Transverse colon (tissue), 4 donors: ENCODE results near the gene PAX7. TPM values are rescaled to one million over a fixed set of nuclear protein-coding genes. Genes with fewer than 3 reads are reported as not detected.
A peak's percentile ranks its signal among the peaks of the same experiment; 100 is the strongest.

Experiments
- DNase-seq: peaks from one replicate; pipeline ENCODE4 v3.0.0-alpha.2; 2019
- H3K27ac ChIP-seq, 4 donors: fragments of 200-600 bp; sonication (generic); 2 replicates each; pipeline ENCODE4 v1.5.1; 2016 to 2018; ENCODE audit warnings: inconsistent platforms in 4 of 4
- H3K27me3 ChIP-seq: fragments of 200-600 bp; sonication (generic); 2 replicates; pipeline ENCODE4 v1.5.1; 2017; ENCODE audit warnings: inconsistent platforms
- H3K36me3 ChIP-seq, 4 donors: fragments of 200-600 bp; sonication (generic); 2 replicates each; pipeline ENCODE4 v1.5.1; 2017 to 2019; ENCODE audit warnings: inconsistent platforms in 4 of 4
- H3K4me1 ChIP-seq, 4 donors: fragments of 200-600 bp; sonication (generic); 2 replicates each; pipeline ENCODE4 v1.5.1; 2017 to 2020; ENCODE audit warnings: inconsistent platforms in 4 of 4
- H3K4me3 ChIP-seq, 4 donors: fragments of 200-600 bp; sonication (generic); 1 replicate in 1 of 4; 2 replicates in 3 of 4; pipeline versions ENCODE4 v1.5.1 to v1.6.1; 2017 to 2019; ENCODE audit warnings: inconsistent platforms in 4 of 4
- H3K9me3 ChIP-seq, 2 donors: fragments of 200-600 bp; sonication (generic); 2 replicates each; pipeline ENCODE4 v1.5.1; 2017 to 2019; ENCODE audit warnings: inconsistent platforms in 2 of 2
- CTCF ChIP-seq, 5 experiments: fragments of 200-600 bp in 3 of 5; fragments of 450-650 bp in 2 of 5; sonication (generic) in 3 of 5; IDR thresholded peaks; 1 replicate in 2 of 5; 2 replicates in 3 of 5; pipeline ENCODE4 v1.5.1; 2016 to 2017; ENCODE audit warnings: antibody characterized with exemption in 5 of 5, inconsistent platforms in 3 of 5, mild to moderate bottlenecking in 2 of 5, moderate library complexity in 1 of 5
- EP300 ChIP-seq: sonication (generic); formaldehyde crosslinking; IDR thresholded peaks from one replicate; pipeline ENCODE4 v1.6.1; 2017; ENCODE audit warnings: antibody characterized with exemption, low read depth
- POLR2A ChIP-seq: fragments of 450-650 bp; IDR thresholded peaks from one replicate; pipeline ENCODE4 v1.6.1; 2016; ENCODE audit warnings: antibody characterized with exemption, mild to moderate bottlenecking, moderate library complexity
- POLR2AphosphoS5 ChIP-seq, 3 donors: sonication (generic); formaldehyde crosslinking; IDR thresholded peaks; one replicate each; pipeline ENCODE4 v1.6.1; 2016; ENCODE audit warnings: antibody characterized with exemption in 3 of 3
- WGBS, 2 donors: methylation state at CpG; one replicate each; pipeline ENCODE4 v1.1.5; 2018; ENCODE audit warnings: low coverage in 1 of 2; 5-methylcytosine and 5-hydroxymethylcytosine counted together
- in situ Hi-C, 4 donors: fragments of 200-750 bp; cut with MboI; loops; one replicate each; pipeline versions ENCODE4 v1.15.0 to v1.15.1; 2017; ENCODE audit warnings: low sequenced_read_pairs in 3 of 4, low pct_ligation_motif_present in 1 of 4, low pct_unique_long_range_greater_than_20kb in 1 of 4
- intact Hi-C: fragments of 100-400 bp; cut with DNase I; formaldehyde crosslinking; loops from one replicate; pipeline ENCODE4 v1.15.1; 2023; ENCODE audit warnings: low total_unique reads
- total RNA-seq, 4 donors: library from RNA; depleted of rRNA; stranded (reverse); fragments of >200 nt; gene quantifications; one replicate each; pipeline ENCODE4 v1.1.0, GENCODE V29; 2016

Gene PAX7
- total RNA-seq, 4 donors from 2014 or later = not detected

GRCh38 chr1:18747671-18748070, 117.0 kb downstream of the PAX7 start:
- TF ChIP-seq POLR2AphosphoS5 (IDR thresholded peaks at IDR 0.05) (no peak), POLR2A (no peak), CTCF (IDR thresholded peaks at IDR 0.05) (no peak), EP300 (no peak)
- H3K9me3 ChIP-seq = no peaks in the 10 kb centered on the region
- peaks cover 42% of the 10 kb centered on the region for H3K27me3 ChIP-seq
- intact Hi-C loops (no loop called here), in situ Hi-C loops (no loop called here)
- no peak overlapping the region for H3K4me3 ChIP-seq
- H3K4me1 ChIP-seq = peaks cover 0 to 6% (median 0%) of the 10 kb centered on the region in 4 donors
- H3K27ac ChIP-seq = no peak overlapping the region
- 49 to 63% methylated on average over 2 to 5 of the region's 5 CpGs for WGBS, 2 donors
- DNase-seq = no peak
- no peaks in the 10 kb centered on the region for H3K36me3 ChIP-seq

- intact Hi-C loops (no loop called here), in situ Hi-C loops (no loop called here)
- Histone ChIP-seq H3K27ac (no peak overlapping the region), H3K9me3 (no peaks in the 10 kb centered on the region), H3K36me3 (no peaks in the 10 kb centered on the region), H3K4me3 (no peak overlapping the region), H3K4me1 (peaks cover 0 to 6% (median 0%) of the 10 kb centered on the region in 4 donors), H3K27me3 (peaks cover 50% of the 10 kb centered on the region)
- WGBS, 2 donors = 30 to 38% methylated on average over 7 to 10 of the region's 10 CpGs
- no peak for TF ChIP-seq CTCF (IDR thresholded peaks at IDR 0.05)
- no peak for TF ChIP-seq EP300
- no peak for TF ChIP-seq POLR2AphosphoS5 (IDR thresholded peaks at IDR 0.05)
- TF ChIP-seq POLR2A = no peak
- peak; percentile 16 for DNase-seq
Measured at GRCh38 chr1:18748435-18748834, 117.8 kb downstream of the PAX7 start.

GRCh38 chr1:18749569-18749968, 118.9 kb downstream of the PAX7 start:
- Histone ChIP-seq H3K4me1 (peaks cover 0 to 6% (median 0%) of the 10 kb centered on the region in 4 donors), H3K9me3 (peaks cover 0 to under 1% of the 10 kb centered on the region in 2 donors), H3K27ac (no peak overlapping the region), H3K4me3 (no peak overlapping the region), H3K27me3 (peaks cover 60% of the 10 kb centered on the region), H3K36me3 (no peaks in the 10 kb centered on the region)
- in situ Hi-C loops = no loop called here
- TF ChIP-seq EP300 (no peak), CTCF (IDR thresholded peaks at IDR 0.05) (no peak), POLR2AphosphoS5 (IDR thresholded peaks at IDR 0.05) (no peak), POLR2A (no peak)
- intact Hi-C loops = no loop called here
- no peak for DNase-seq

GRCh38 chr1:18750600-18750999, 120.0 kb downstream of the PAX7 start:
- peaks cover 0 to 5% of the 10 kb centered on the region in 2 donors for H3K9me3 ChIP-seq
- H3K4me1 ChIP-seq = peaks cover 0 to 6% (median 0%) of the 10 kb centered on the region in 4 donors
- peaks cover 64% of the 10 kb centered on the region for H3K27me3 ChIP-seq
- in situ Hi-C loops = no loop called here
- no peak for TF ChIP-seq POLR2AphosphoS5 (IDR thresholded peaks at IDR 0.05)
- TF ChIP-seq EP300 = no peak
- TF ChIP-seq CTCF (IDR thresholded peaks at IDR 0.05) = no peak
- TF ChIP-seq POLR2A = no peak
- H3K4me3 ChIP-seq = no peak overlapping the region
- no peak for DNase-seq
- H3K27ac ChIP-seq = no peak overlapping the region
- H3K36me3 ChIP-seq = no peaks in the 10 kb centered on the region
- intact Hi-C loops = no loop called here
- WGBS, 2 donors = 84 to 88% methylated on average over 2 of the region's 2 CpGs
